GM18526 (cell line): ENCODE measurements around the gene OPCML.

Experiments
- POLR2A ChIP-seq: IDR thresholded peaks from 3 replicates; pipeline ENCODE4 v1.6.1; 2011; ENCODE audit not compliant: insufficient read length; ENCODE audit errors: extremely low read depth

The OPCML gene

GRCh38 chr11:132943706-132944568 lies 588.4 kb downstream of the OPCML start:
- TF ChIP-seq POLR2A: no peak

DNA sequence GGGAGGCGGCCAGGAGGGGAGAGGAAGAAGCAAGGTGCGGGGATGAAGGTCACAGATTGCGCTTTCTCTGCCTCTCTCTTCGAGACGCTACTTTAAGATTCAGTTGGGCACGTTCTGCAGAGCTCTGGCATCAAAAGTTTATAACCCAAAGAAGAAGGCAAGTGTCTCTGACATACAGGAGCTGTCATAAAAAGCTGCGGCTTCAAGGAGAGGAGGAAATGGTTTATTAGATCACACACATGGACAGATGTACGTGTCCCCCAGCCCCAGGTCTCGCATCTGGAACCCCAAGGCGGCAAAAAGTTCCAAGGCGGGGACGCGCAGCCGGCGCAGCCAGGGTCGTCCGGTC lies 589.0 kb downstream of the OPCML start:
- no peak for TF ChIP-seq POLR2A

DNA sequence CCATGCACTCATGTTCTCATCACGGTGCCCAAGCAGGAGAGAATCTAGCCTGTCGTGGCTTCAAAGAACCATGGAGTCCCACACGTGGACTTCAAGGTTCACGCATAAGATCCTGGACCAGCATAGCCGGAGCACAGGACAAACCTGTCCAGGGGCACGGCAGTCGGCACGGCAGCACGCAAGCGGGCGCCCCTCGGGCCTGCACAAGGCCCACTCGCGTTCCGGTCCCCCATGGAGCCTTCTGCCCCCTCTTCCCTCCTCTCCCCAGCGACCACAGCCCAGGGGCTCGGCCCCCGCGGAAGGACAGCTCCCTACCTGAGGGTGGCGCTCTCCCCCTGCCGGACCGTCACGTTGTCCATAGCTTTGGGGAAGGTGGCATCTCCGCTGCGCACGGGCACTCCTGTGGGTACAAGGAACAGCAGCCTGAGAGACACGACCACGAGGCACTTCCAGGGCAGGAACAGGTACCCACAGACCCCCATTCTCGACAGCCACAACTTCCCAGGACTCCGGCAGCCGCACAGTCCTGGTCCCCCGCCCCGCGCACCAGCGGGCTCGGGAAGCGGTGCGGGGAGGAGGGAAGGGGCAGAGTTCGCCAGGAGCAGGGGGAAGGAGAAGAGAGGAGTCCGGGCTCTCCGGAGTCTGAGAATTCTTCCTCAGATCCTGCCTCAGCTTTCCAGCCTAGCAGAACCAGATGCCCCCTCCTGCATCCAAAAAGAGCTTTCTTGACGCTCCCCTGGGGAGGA lies 589.5 kb downstream of the OPCML start:
- TF ChIP-seq POLR2A: no peak

- TF ChIP-seq POLR2A: no peak
Measured at GRCh38 chr11:132941761-132942160, 590.5 kb downstream of the OPCML start.

- no peak for TF ChIP-seq POLR2A
Measured at GRCh38 chr11:132941024-132941646, 591.2 kb downstream of the OPCML start.

DNA sequence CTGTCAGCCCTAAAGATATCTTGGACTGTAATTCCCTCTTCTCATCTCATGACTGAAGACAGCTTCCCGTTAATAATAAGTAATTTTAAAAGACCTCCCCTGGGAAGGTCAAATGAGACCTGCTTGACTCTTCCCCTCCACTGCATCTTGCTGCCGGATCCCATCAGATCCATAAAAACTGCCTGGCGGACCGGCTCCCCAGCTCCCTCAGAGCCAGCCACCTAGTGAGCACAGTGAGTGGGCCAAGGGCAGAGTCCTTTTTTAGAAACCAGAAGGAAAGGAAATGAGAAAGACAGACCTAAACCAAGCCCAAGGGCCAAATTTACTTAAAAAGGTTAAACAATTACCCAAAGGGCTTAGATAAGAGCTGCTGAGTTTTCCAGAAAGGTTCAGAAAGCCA lies 595.3 kb downstream of the OPCML start:
- TF ChIP-seq POLR2A: no peak

GRCh38 chr11:132935383-132935782 lies 596.9 kb downstream of the OPCML start:
- no peak for TF ChIP-seq POLR2A

GRCh38 chr11:132933703-132934102 lies 598.6 kb downstream of the OPCML start:
- no peak for TF ChIP-seq POLR2A

- TF ChIP-seq POLR2A: no peak
Measured at GRCh38 chr11:132925825-132926469, 606.4 kb downstream of the OPCML start.

GRCh38 chr11:132921597-132921996 lies 610.7 kb downstream of the OPCML start:
- no peak for TF ChIP-seq POLR2A

DNA sequence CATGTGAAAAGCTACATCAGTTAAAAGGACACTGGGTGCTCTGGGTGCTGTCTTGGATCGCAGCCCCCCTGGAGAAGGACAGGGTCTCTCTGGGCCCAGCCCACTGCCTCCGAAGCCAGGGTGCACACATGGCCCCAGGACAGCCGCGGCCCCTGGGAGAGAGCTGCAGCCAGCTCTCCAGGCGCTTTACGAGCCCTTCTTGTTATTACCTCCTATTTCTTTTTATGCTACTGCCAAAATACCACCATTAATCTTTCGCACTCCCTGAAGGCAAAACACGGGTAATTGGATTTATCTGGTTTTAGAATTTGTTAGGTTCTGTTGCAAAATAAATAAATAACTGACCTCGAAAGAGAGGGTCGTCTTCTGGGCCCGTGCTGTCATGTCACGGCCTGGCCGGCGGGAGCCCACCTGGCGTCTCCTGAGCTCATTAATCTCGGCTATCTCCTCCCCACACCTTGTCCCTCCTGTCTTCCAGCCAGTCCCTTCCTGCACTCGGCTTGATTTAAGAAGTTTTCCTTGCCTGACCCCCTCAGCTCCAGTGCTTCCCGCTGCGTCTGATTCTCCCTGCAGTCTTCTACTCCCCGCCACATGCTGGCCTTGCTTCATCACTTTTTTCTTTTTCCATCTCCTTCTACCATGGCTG lies 611.7 kb downstream of the OPCML start:
- no peak for TF ChIP-seq POLR2A

GRCh38 chr11:132914600-132914999 lies 617.7 kb downstream of the OPCML start:
- no peak for TF ChIP-seq POLR2A

- no peak for TF ChIP-seq POLR2A
Measured at GRCh38 chr11:132913886-132914285, 618.4 kb downstream of the OPCML start.

- no peak for TF ChIP-seq POLR2A
Measured at GRCh38 chr11:132913295-132913694, 619.0 kb downstream of the OPCML start.

GRCh38 chr11:132911186-132911585 lies 621.1 kb downstream of the OPCML start:
- no peak for TF ChIP-seq POLR2A
